ENCODE measurements around the gene CYP2E1. TPM values are rescaled to one million over a fixed set of nuclear protein-coding genes. Genes with fewer than 3 reads are reported as not detected.
"Not testable (repeated sequence)": the region's sequence is repeated elsewhere in the genome, so short reads cannot be mapped to it uniquely, and the experiment has no call there.

Gene CYP2E1
- total RNA-seq, 1 experiment from 2014 or later, result not detected

GRCh38 chr10:133565441-133566294 lies 38.5 kb downstream of the CYP2E1 start, which contains the start of gene SYCE1:
Gene SYCE1, minus strand, starts transcription at chr10:133565583. Its CDS starts 54 bp downstream, at chr10:133565529.
- no peak for DNase-seq (ENCODE audit: low read depth, low spot score)
- in situ Hi-C loops (cut with HindIII; ENCODE audit: low pct_unique_long_range_greater_than_20kb, low sequenced_read_pairs), result no loop called here

GRCh38 chr10:133567119-133567518 lies 40.0 kb downstream of the CYP2E1 start:
- DNase-seq (ENCODE audit: low read depth, low spot score), result no peak
- in situ Hi-C loops (cut with HindIII; ENCODE audit: low pct_unique_long_range_greater_than_20kb, low sequenced_read_pairs), result no loop called here

- DNase-seq (ENCODE audit: low read depth, low spot score), result no peak
- in situ Hi-C loops (cut with HindIII; ENCODE audit: low pct_unique_long_range_greater_than_20kb, low sequenced_read_pairs), result no loop called here
Measured at GRCh38 chr10:133567609-133568286, 40.6 kb downstream of the CYP2E1 start.

DNA sequence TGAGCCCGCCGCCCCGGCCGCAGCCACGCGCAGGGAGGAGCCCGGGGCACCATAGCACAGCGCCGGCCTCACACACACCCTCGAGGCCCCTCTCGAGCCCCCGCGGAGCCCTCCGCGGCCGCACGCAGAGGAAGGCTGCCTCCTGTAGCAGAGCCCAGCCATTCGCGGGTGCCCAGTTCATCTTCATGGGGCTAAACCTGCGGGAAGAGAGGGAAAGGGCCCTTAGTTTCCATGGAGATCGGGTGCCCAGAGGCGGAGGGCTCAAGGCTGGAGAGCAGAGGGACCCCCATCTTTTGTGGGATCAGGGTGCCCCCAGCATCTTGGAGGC lies 41.1 kb downstream of the CYP2E1 start:
- DNase-seq (ENCODE audit: low read depth, low spot score), result no peak
- in situ Hi-C loops (cut with HindIII; ENCODE audit: low pct_unique_long_range_greater_than_20kb, low sequenced_read_pairs), result no loop called here

GRCh38 chr10:133568831-133569527 lies 41.8 kb downstream of the CYP2E1 start:
- in situ Hi-C loops (cut with HindIII; ENCODE audit: low pct_unique_long_range_greater_than_20kb, low sequenced_read_pairs); DNase-seq (ENCODE audit: low read depth, low spot score): not testable (repeated sequence)

- DNase-seq (ENCODE audit: low read depth, low spot score); in situ Hi-C loops (cut with HindIII; ENCODE audit: low pct_unique_long_range_greater_than_20kb, low sequenced_read_pairs): not testable (repeated sequence)
Measured at GRCh38 chr10:133569801-133570200, 42.6 kb downstream of the CYP2E1 start.

GRCh38 chr10:133572055-133572454 lies 44.9 kb downstream of the CYP2E1 start:
- DNase-seq (ENCODE audit: low read depth, low spot score); in situ Hi-C loops (cut with HindIII; ENCODE audit: low pct_unique_long_range_greater_than_20kb, low sequenced_read_pairs): not testable (repeated sequence)

GRCh38 chr10:133573460-133573859 lies 46.3 kb downstream of the CYP2E1 start:
- DNase-seq (ENCODE audit: low read depth, low spot score); in situ Hi-C loops (cut with HindIII; ENCODE audit: low pct_unique_long_range_greater_than_20kb, low sequenced_read_pairs): not testable (repeated sequence)

DNA sequence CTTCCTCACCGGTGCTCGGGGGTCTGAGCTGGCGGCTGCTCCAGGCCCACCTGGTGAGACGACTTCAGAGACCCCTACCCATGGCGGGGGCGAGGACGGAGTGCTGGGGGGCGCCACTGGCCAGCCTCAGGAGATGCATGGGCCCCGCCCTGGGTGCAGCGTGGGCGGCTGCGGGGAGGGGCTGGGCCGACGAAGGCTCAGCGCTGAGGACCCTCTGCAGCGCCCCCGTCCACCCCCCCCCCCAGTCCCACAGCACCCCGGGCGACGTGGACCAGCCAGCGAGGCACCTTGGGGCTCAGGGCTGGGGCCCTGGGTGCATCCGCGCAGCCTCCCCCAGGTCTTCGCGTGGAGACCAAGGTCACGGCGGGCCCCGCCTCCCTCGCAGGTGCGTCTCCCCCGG lies 49.9 kb downstream of the CYP2E1 start:
- DNase-seq (ENCODE audit: low read depth, low spot score); in situ Hi-C loops (cut with HindIII; ENCODE audit: low pct_unique_long_range_greater_than_20kb, low sequenced_read_pairs): not testable (repeated sequence)

Other genes starting within 250 kb of the CYP2E1 start
- 28.7 and 33.1 TPM in 2 replicates for gene TUBGCP2, start 218.5 kb upstream of the CYP2E1 start, total RNA-seq (2014; rRNA removed; shearing (Covaris generic))
- gene ZNF511, start 218.4 kb upstream of the CYP2E1 start, total RNA-seq (2014; rRNA removed; shearing (Covaris generic)), result 15.2 and 28.1 TPM in 2 replicates
- not detected in 2 replicates for gene CALY, start 190.5 kb upstream of the CYP2E1 start, total RNA-seq (2014; rRNA removed; shearing (Covaris generic))
- gene PRAP1, start 180.0 kb upstream of the CYP2E1 start, total RNA-seq (2014; rRNA removed; shearing (Covaris generic)), result not detected in 2 replicates
- gene FUOM, start 169.3 kb upstream of the CYP2E1 start, total RNA-seq (2014; rRNA removed; shearing (Covaris generic)), result 22.1 and 30.2 TPM in 2 replicates
- gene ECHS1, start 154.0 kb upstream of the CYP2E1 start, total RNA-seq (2014; rRNA removed; shearing (Covaris generic)), result 80.6 and 90.4 TPM in 2 replicates
- gene PAOX, start 148.1 kb upstream of the CYP2E1 start, total RNA-seq (2014; rRNA removed; shearing (Covaris generic)), result 0.83 and 1.0 TPM in 2 replicates
- gene MTG1, start 133.2 kb upstream of the CYP2E1 start, total RNA-seq (2014; rRNA removed; shearing (Covaris generic)), result 34.9 and 38.5 TPM in 2 replicates
- not detected in 2 replicates for gene SPRN, start 102.7 kb upstream of the CYP2E1 start, total RNA-seq (2014; rRNA removed; shearing (Covaris generic))
- gene SCART1, start 73.4 kb upstream of the CYP2E1 start, total RNA-seq (2014; rRNA removed; shearing (Covaris generic)), result 0.29 and 0.37 TPM in 2 replicates
- gene SYCE1, start 38.2 kb downstream of the CYP2E1 start, total RNA-seq (2014; rRNA removed; shearing (Covaris generic)), result not detected in 2 replicates
- gene FRG2B, start 99.4 kb downstream of the CYP2E1 start, total RNA-seq (2014; rRNA removed; shearing (Covaris generic)), result 0.53 TPM in 1 of 2 replicates, not detected in the other